A549 (cell line): ENCODE data around the gene ADAMTS14.

Experiments
- CTCF ChIP-seq: fragments of >200 bp; sonication (Bioruptor Twin); formaldehyde crosslinking; IDR thresholded peaks from 3 replicates; pipeline ENCODE4 v1.5.1; 2016
- ESRRA ChIP-seq: fragments of 150-350 bp; IDR thresholded peaks from 2 replicates; pipeline ENCODE4 v1.6.1; 2014; ENCODE audit warnings: mild to moderate bottlenecking, low read length, borderline replicate concordance
- HMGXB4 ChIP-seq: fragments of 250-450 bp; sonication (Bioruptor Pico); IDR thresholded peaks from 2 replicates; pipeline ENCODE4 v1.5.0; 2021; ENCODE audit warnings: mild to moderate bottlenecking, moderate library complexity, borderline replicate concordance
- JUN ChIP-seq, 2 experiments: fragments of >200 bp; sonication (Bioruptor Twin); formaldehyde crosslinking; IDR thresholded peaks; 2 replicates in 1 of 2; 3 replicates in 1 of 2; pipeline ENCODE4 v1.6.1; 2016 to 2017
- KDM5A ChIP-seq: fragments of 200-600 bp; sonication (generic); IDR thresholded peaks from 2 replicates; pipeline ENCODE4 v1.6.1; 2016; ENCODE audit warnings: antibody characterized with exemption, mild to moderate bottlenecking
- MYC ChIP-seq: IDR thresholded peaks from 2 replicates; pipeline ENCODE4 v1.6.1; 2012; ENCODE audit warnings: mild to moderate bottlenecking, inconsistent platforms, low read length, improper control_type of control experiment, borderline replicate concordance
- NR3C1 ChIP-seq: fragments of >200 bp; sonication (Bioruptor Twin); formaldehyde crosslinking; IDR thresholded peaks from 3 replicates; pipeline ENCODE4 v1.6.1; 2017
- POLR2A ChIP-seq: IDR thresholded peaks from 2 replicates; pipeline ENCODE4 v1.6.1; 2012; ENCODE audit warnings: mild to moderate bottlenecking, low read length
- RAD21 ChIP-seq, 2 experiments: fragments of >200 bp in 1 of 2; sonication (Bioruptor Twin) in 1 of 2; formaldehyde crosslinking in 1 of 2; IDR thresholded peaks in 1 of 2; conservative IDR thresholded peaks in 1 of 2; 2 replicates in 1 of 2; 3 replicates in 1 of 2; pipeline ENCODE4 v1.6.1; 2012 to 2018; ENCODE audit warnings: inconsistent platforms in 1 of 2
- RNF2 ChIP-seq: fragments of 200-600 bp; sonication (generic); IDR thresholded peaks from 2 replicates; pipeline ENCODE4 v1.6.1; 2016; ENCODE audit warnings: low read depth, mild to moderate bottlenecking, antibody characterized with exemption, moderate library complexity, borderline replicate concordance

GRCh38 chr10:70738761-70739121 is 66.4 kb downstream of the ADAMTS14 start:
- TF ChIP-seq CTCF (no peak), RNF2 (no peak), RAD21 (conservative IDR thresholded peaks at IDR 0.05 in 1 of 2, IDR thresholded peaks at IDR 0.05 in 1 of 2) (no peak), POLR2A (no peak), MYC (no peak), JUN (IDR thresholded peaks at IDR 0.05) (no peak), NR3C1 (no peak), HMGXB4 (CRISPR knock-in tag) (no peak), ESRRA (no peak), KDM5A (no peak)
